ENCODE results near the gene TMPRSS4.

- TF ChIP-seq CTCF (conservative IDR thresholded peaks at IDR 0.05; ENCODE audit: low read length): no peak
- no peak for TF ChIP-seq EZH2phosphoT487 (IDR thresholded peaks at IDR 0.05; ENCODE audit: borderline replicate concordance)
These were observed 65.9 kb downstream of the TMPRSS4 start for GRCh38 chr11:118142809-118143208.
